Activated CD8-positive, alpha-beta T cell treated with anti-CD3 and anti-CD28 coated beads, Interleukin-2, amount 10 ng/mL, durations not matched to agents 7 days and 5 days (primary cell): ENCODE data around the gene JPH2. TPM values are rescaled to one million over a fixed set of nuclear protein-coding genes. Genes with fewer than 3 reads are reported as not detected.

ENCODE experiments used
- ATAC-seq: fragments of 150-1000 bp; cut with Tn5 transposase; one replicate; pipeline ENCODE4 v1.10.0; 2021; ENCODE audit warnings: moderate library complexity
- CTCF ChIA-PET: fragments of 350-600 bp; sonication (Branson Sonifier 250); formaldehyde crosslinking; loops from one replicate; lab custom pipeline; 2021; ENCODE audit warnings: antibody characterized with exemption; lab: Charles Lee
- POLR2A ChIA-PET: fragments of 350-600 bp; sonication (Branson Sonifier 250); formaldehyde crosslinking; loops from one replicate; lab custom pipeline; 2021; ENCODE audit warnings: antibody characterized with exemption; lab: Charles Lee
- DNase-seq: peaks from one replicate; pipeline ENCODE4 v3.0.0-alpha.2; 2020
- H3K27ac Mint-ChIP-seq: one replicate; pipeline ENCODE4 v1.8.0; 2021; ENCODE audit warnings: mild to moderate bottlenecking, mixed read lengths
- H3K27me3 Mint-ChIP-seq: one replicate; pipeline ENCODE4 v1.8.0; 2021; ENCODE audit warnings: low read depth, mixed read lengths
- H3K36me3 Mint-ChIP-seq: one replicate; pipeline ENCODE4 v1.8.0; 2021; ENCODE audit warnings: low read depth, mixed read lengths
- H3K4me1 Mint-ChIP-seq: one replicate; pipeline ENCODE4 v1.8.0; 2021; ENCODE audit warnings: low read depth, mixed read lengths
- H3K4me3 Mint-ChIP-seq: one replicate; pipeline ENCODE4 v1.8.0; 2021; ENCODE audit warnings: mild to moderate bottlenecking, mixed read lengths
- H3K9me3 Mint-ChIP-seq: one replicate; pipeline ENCODE4 v1.8.0; 2022; ENCODE audit warnings: mixed read lengths; ENCODE audit not compliant: insufficient read depth
- total RNA-seq, 2 experiments: library from RNA; stranded (reverse); gene quantifications; one replicate each; pipeline ENCODE4 v1.2.3, GENCODE V29; 2021

Gene JPH2
- total RNA-seq, 2 experiments from 2014 or later, result 0.10 TPM; not detected in 1

GRCh38 chr20:44171775-44172571 is 15.0 kb downstream of the JPH2 start:
- H3K27me3 Mint-ChIP-seq, result peaks cover 34% of the 10 kb centered on the region
- H3K4me1 Mint-ChIP-seq, result no peaks in the 10 kb centered on the region
- no peaks in the 10 kb centered on the region for H3K36me3 Mint-ChIP-seq
- H3K9me3 Mint-ChIP-seq, result no peaks in the 10 kb centered on the region
- DNase-seq (no peak), ATAC-seq (no peak)
- CTCF ChIA-PET, result interaction anchor here (0.8 to 1.9 kb wide), 3 partner anchors 17 to 139 kb away, joined by 3 to 9 read pairs (median 3); partner anchors contain the start of gene FITM2
- POLR2A ChIA-PET, result no interaction called here
- H3K27ac Mint-ChIP-seq, result no peak overlapping the region
- H3K4me3 Mint-ChIP-seq, result no peak overlapping the region

GRCh38 chr20:44170816-44171410 is 16.1 kb downstream of the JPH2 start:
- H3K27ac Mint-ChIP-seq, result no peak overlapping the region
- DNase-seq (no peak), ATAC-seq (no peak)
- CTCF ChIA-PET, result interaction anchor here (0.8 kb wide), 2 partner anchors 16 to 18 kb away, joined by 3 read pairs; no protein-coding TSS in a partner anchor
- H3K4me1 Mint-ChIP-seq, result no peaks in the 10 kb centered on the region
- POLR2A ChIA-PET, result no interaction called here
- no peak overlapping the region for H3K4me3 Mint-ChIP-seq
- H3K36me3 Mint-ChIP-seq, result no peaks in the 10 kb centered on the region
- H3K9me3 Mint-ChIP-seq, result no peaks in the 10 kb centered on the region
- H3K27me3 Mint-ChIP-seq, result peaks cover 37% of the 10 kb centered on the region

GRCh38 chr20:44167736-44168135 is 19.3 kb downstream of the JPH2 start:
- no peak overlapping the region for H3K27ac Mint-ChIP-seq

GRCh38 chr20:44166477-44166876 is 20.5 kb downstream of the JPH2 start:
- no peak overlapping the region for H3K27ac Mint-ChIP-seq
- ChIA-PET CTCF (interaction anchor here (1.5 kb wide), 1 partner anchor 50 kb away, joined by 5 read pairs; no protein-coding TSS in a partner anchor), POLR2A (no interaction called here)
- H3K36me3 Mint-ChIP-seq, result no peaks in the 10 kb centered on the region
- H3K4me1 Mint-ChIP-seq, result no peaks in the 10 kb centered on the region
- H3K27me3 Mint-ChIP-seq, result peaks cover 45% of the 10 kb centered on the region
- H3K9me3 Mint-ChIP-seq, result no peaks in the 10 kb centered on the region
- ATAC-seq, result no peak
- DNase-seq, result no peak
- no peak overlapping the region for H3K4me3 Mint-ChIP-seq

More at GRCh38 chr20:44167736-44168135, 19.3 kb downstream of the JPH2 start:
- ChIA-PET POLR2A (no interaction called here), CTCF (interaction anchor here (1.5 kb wide), 1 partner anchor 22 kb away, joined by 5 read pairs; no protein-coding TSS in a partner anchor)
- ATAC-seq (no peak), DNase-seq (no peak)
- Mint-ChIP-seq H3K4me3 (no peak overlapping the region), H3K36me3 (no peaks in the 10 kb centered on the region), H3K9me3 (no peaks in the 10 kb centered on the region), H3K27me3 (peaks cover 48% of the 10 kb centered on the region), H3K4me1 (no peaks in the 10 kb centered on the region)

- Mint-ChIP-seq H3K4me1 (no peaks in the 10 kb centered on the region), H3K27ac (no peak overlapping the region), H3K27me3 (peaks cover 42% of the 10 kb centered on the region), H3K9me3 (no peaks in the 10 kb centered on the region), H3K4me3 (no peak overlapping the region), H3K36me3 (no peaks in the 10 kb centered on the region)
- CTCF ChIA-PET, result interaction anchor here (0.5 to 1.5 kb wide), 2 partner anchors 49 to 202 kb away, joined by 3 to 5 read pairs; no protein-coding TSS in a partner anchor
- DNase-seq (no peak), ATAC-seq (no peak)
- POLR2A ChIA-PET, result no interaction called here
These were observed 21.0 kb downstream of the JPH2 start for GRCh38 chr20:44166008-44166407.

- Mint-ChIP-seq H3K27ac (no peak overlapping the region), H3K4me3 (no peak overlapping the region), H3K27me3 (peaks cover 38% of the 10 kb centered on the region), H3K4me1 (no peaks in the 10 kb centered on the region), H3K36me3 (no peaks in the 10 kb centered on the region), H3K9me3 (no peaks in the 10 kb centered on the region)
- ChIA-PET POLR2A (no interaction called here), CTCF (no interaction called here)
- ATAC-seq, result no peak
- no peak for DNase-seq
These were observed 26.9 kb downstream of the JPH2 start for GRCh38 chr20:44160133-44160532.

- no peak for DNase-seq
- ChIA-PET CTCF (no interaction called here), POLR2A (no interaction called here)
- no peaks in the 10 kb centered on the region for H3K9me3 Mint-ChIP-seq
- no peak overlapping the region for H3K4me3 Mint-ChIP-seq
- no peaks in the 10 kb centered on the region for H3K36me3 Mint-ChIP-seq
- peaks cover 38% of the 10 kb centered on the region for H3K27me3 Mint-ChIP-seq
- no peaks in the 10 kb centered on the region for H3K4me1 Mint-ChIP-seq
- no peak for ATAC-seq
- H3K27ac Mint-ChIP-seq, result no peak overlapping the region
These were observed 27.3 kb downstream of the JPH2 start for GRCh38 chr20:44159711-44160110.

GRCh38 chr20:44159125-44159524 is 27.9 kb downstream of the JPH2 start:
- no peak for DNase-seq
- ChIA-PET POLR2A (no interaction called here), CTCF (no interaction called here)
- no peak for ATAC-seq
- no peak overlapping the region for H3K27ac Mint-ChIP-seq
- H3K27me3 Mint-ChIP-seq, result peaks cover 34% of the 10 kb centered on the region
- H3K9me3 Mint-ChIP-seq, result no peaks in the 10 kb centered on the region
- no peaks in the 10 kb centered on the region for H3K4me1 Mint-ChIP-seq
- no peak overlapping the region for H3K4me3 Mint-ChIP-seq
- H3K36me3 Mint-ChIP-seq, result no peaks in the 10 kb centered on the region

- POLR2A ChIA-PET, result no interaction called here
- Mint-ChIP-seq H3K27ac (no peak overlapping the region), H3K4me3 (no peak overlapping the region), H3K4me1 (peaks cover 10% of the 10 kb centered on the region), H3K36me3 (no peaks in the 10 kb centered on the region), H3K9me3 (no peaks in the 10 kb centered on the region), H3K27me3 (peaks cover 24% of the 10 kb centered on the region)
- no peak for DNase-seq
- ATAC-seq, result no peak
- CTCF ChIA-PET, result interaction anchor here (1.1 kb wide), 1 partner anchor 33 kb away, joined by 3 read pairs; no protein-coding TSS in a partner anchor
These were observed 29.9 kb downstream of the JPH2 start for GRCh38 chr20:44157061-44157460.

GRCh38 chr20:44154521-44155001 is 32.4 kb downstream of the JPH2 start:
- ChIA-PET CTCF (interaction anchor here (0.5 to 1.8 kb wide), 5 partner anchors 17 to 156 kb away, joined by 3 to 8 read pairs (median 4); partner anchors contain the start of gene FITM2), POLR2A (no interaction called here)
- H3K36me3 Mint-ChIP-seq, result no peaks in the 10 kb centered on the region
- peaks cover 10% of the 10 kb centered on the region for H3K4me1 Mint-ChIP-seq
- ATAC-seq (no peak), DNase-seq (no peak)
- no peak overlapping the region for H3K4me3 Mint-ChIP-seq
- H3K27me3 Mint-ChIP-seq, result peaks cover 18% of the 10 kb centered on the region
- H3K27ac Mint-ChIP-seq, result no peak overlapping the region
- no peaks in the 10 kb centered on the region for H3K9me3 Mint-ChIP-seq

GRCh38 chr20:44153636-44154043 is 33.3 kb downstream of the JPH2 start:
- Mint-ChIP-seq H3K9me3 (no peaks in the 10 kb centered on the region), H3K27me3 (peaks cover 12% of the 10 kb centered on the region), H3K4me1 (peaks cover 10% of the 10 kb centered on the region), H3K36me3 (no peaks in the 10 kb centered on the region), H3K27ac (no peak overlapping the region), H3K4me3 (no peak overlapping the region)
- ChIA-PET POLR2A (interaction anchor here (1.2 kb wide), 1 partner anchor 10 kb away, joined by 3 read pairs; no protein-coding TSS in a partner anchor), CTCF (interaction anchor here (0.6 to 1.8 kb wide), 4 partner anchors 18 to 157 kb away, joined by 3 to 8 read pairs (median 4); partner anchors contain the start of gene FITM2)
- ATAC-seq, result peak; percentile 87
- DNase-seq, result no peak
